Choroid plexus epithelial cell (primary cell): ENCODE measurements around the gene MX2.

ENCODE experiments used
- DNase-seq: peaks from one replicate; pipeline ENCODE4 v3.0.0-alpha.2; 2010; ENCODE audit warnings: low read depth
- H3K4me3 ChIP-seq: 2 replicates; pipeline ENCODE4 v1.5.1; 2011; ENCODE audit warnings: low read depth, mild to moderate bottlenecking, control low read depth, low read length, moderate library complexity
- CTCF ChIP-seq: conservative IDR thresholded peaks from 2 replicates; pipeline ENCODE4 v1.5.1; 2011; ENCODE audit warnings: low read depth, mild to moderate bottlenecking, control low read depth, inconsistent platforms, low read length, moderate library complexity

Gene MX2

GRCh38 chr21:41370840-41371684 is 9.2 kb downstream of the MX2 start:
- DNase-seq, result no peak
- TF ChIP-seq CTCF, result no peak
- no peak overlapping the region for H3K4me3 ChIP-seq

GRCh38 chr21:41371685-41372030 is 9.8 kb downstream of the MX2 start:
- TF ChIP-seq CTCF, result no peak
- no peak overlapping the region for H3K4me3 ChIP-seq
- no peak for DNase-seq

GRCh38 chr21:41373253-41373652 is 11.4 kb downstream of the MX2 start:
- no peak overlapping the region for H3K4me3 ChIP-seq
- DNase-seq, result no peak
- no peak for TF ChIP-seq CTCF

- DNase-seq, result no peak
- TF ChIP-seq CTCF, result no peak
- H3K4me3 ChIP-seq, result no peak overlapping the region
Measured at GRCh38 chr21:41373763-41374162, 11.9 kb downstream of the MX2 start.

- no peak for TF ChIP-seq CTCF
Measured at GRCh38 chr21:41374177-41374712, 12.4 kb downstream of the MX2 start.

GRCh38 chr21:41374867-41375533 is 13.2 kb downstream of the MX2 start:
- no peak overlapping the region for H3K4me3 ChIP-seq
- no peak for DNase-seq
- no peak for TF ChIP-seq CTCF

More at GRCh38 chr21:41374177-41374712, 12.4 kb downstream of the MX2 start:
- no peak overlapping the region for H3K4me3 ChIP-seq
- no peak for DNase-seq
